Esophagus muscularis mucosa (tissue), 4 donors: ENCODE results near the gene BCAT1.

Experiments
- EP300 ChIP-seq: sonication (generic); formaldehyde crosslinking; IDR thresholded peaks from one replicate; pipeline ENCODE4 v1.6.1; 2017; ENCODE audit warnings: antibody characterized with exemption
- POLR2A ChIP-seq: fragments of 450-650 bp; IDR thresholded peaks from one replicate; pipeline ENCODE4 v1.6.1; 2017; ENCODE audit warnings: antibody characterized with exemption, moderate library complexity, mild to moderate bottlenecking, low read depth
- POLR2AphosphoS5 ChIP-seq, 2 donors: sonication (generic); formaldehyde crosslinking; IDR thresholded peaks; one replicate each; pipeline ENCODE4 v1.6.1; 2017; ENCODE audit warnings: antibody characterized with exemption in 2 of 2
- TF ChIP-seq, protein P1 (sequence below), 3 experiments: fragments of 200-600 bp in 2 of 3; fragments of 450-650 bp in 1 of 3; sonication (generic) in 2 of 3; IDR thresholded peaks; one replicate each; pipeline ENCODE4 v1.5.1; 2017 to 2019; ENCODE audit warnings: antibody characterized with exemption in 3 of 3, mild to moderate bottlenecking in 2 of 3, moderate library complexity in 1 of 3

DNA sequence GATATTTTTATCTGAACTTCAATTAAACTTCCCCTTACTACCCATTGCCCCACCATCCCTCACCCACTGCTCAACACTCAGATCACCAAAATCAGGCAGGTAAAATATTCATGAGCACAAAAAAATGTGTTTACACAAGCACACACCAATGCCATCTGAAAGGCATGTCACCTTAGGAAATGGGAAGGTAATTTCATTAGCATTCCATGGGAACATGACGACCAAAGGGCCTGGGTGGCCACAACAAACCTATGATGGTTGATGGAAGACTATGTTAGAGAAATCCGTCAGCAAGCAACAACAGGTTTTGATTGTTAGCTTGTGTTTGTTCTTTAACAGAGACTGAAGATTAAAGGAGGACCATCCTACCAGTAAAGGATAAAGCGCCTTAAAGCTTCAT lies 97.6 kb downstream of the BCAT1 start:
- TF ChIP-seq, protein P1, sequence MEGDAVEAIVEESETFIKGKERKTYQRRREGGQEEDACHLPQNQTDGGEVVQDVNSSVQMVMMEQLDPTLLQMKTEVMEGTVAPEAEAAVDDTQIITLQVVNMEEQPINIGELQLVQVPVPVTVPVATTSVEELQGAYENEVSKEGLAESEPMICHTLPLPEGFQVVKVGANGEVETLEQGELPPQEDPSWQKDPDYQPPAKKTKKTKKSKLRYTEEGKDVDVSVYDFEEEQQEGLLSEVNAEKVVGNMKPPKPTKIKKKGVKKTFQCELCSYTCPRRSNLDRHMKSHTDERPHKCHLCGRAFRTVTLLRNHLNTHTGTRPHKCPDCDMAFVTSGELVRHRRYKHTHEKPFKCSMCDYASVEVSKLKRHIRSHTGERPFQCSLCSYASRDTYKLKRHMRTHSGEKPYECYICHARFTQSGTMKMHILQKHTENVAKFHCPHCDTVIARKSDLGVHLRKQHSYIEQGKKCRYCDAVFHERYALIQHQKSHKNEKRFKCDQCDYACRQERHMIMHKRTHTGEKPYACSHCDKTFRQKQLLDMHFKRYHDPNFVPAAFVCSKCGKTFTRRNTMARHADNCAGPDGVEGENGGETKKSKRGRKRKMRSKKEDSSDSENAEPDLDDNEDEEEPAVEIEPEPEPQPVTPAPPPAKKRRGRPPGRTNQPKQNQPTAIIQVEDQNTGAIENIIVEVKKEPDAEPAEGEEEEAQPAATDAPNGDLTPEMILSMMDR (IDR thresholded peaks at IDR 0.05): no peak
- TF ChIP-seq POLR2AphosphoS5 (IDR thresholded peaks at IDR 0.05) (no peak), POLR2A (no peak), EP300 (no peak)
